Stimulated activated CD8-positive, alpha-beta memory T cell treated with anti-CD3 and anti-CD28 coated beads, Interleukin-4, amount 100 ng/mL, for 48 hours (primary cell): ENCODE data around the gene HOXB4.

Experiments
- DNase-seq: peaks from one replicate; pipeline ENCODE4 v3.0.0-alpha.2; 2020

HOXB4 gene

DNA sequence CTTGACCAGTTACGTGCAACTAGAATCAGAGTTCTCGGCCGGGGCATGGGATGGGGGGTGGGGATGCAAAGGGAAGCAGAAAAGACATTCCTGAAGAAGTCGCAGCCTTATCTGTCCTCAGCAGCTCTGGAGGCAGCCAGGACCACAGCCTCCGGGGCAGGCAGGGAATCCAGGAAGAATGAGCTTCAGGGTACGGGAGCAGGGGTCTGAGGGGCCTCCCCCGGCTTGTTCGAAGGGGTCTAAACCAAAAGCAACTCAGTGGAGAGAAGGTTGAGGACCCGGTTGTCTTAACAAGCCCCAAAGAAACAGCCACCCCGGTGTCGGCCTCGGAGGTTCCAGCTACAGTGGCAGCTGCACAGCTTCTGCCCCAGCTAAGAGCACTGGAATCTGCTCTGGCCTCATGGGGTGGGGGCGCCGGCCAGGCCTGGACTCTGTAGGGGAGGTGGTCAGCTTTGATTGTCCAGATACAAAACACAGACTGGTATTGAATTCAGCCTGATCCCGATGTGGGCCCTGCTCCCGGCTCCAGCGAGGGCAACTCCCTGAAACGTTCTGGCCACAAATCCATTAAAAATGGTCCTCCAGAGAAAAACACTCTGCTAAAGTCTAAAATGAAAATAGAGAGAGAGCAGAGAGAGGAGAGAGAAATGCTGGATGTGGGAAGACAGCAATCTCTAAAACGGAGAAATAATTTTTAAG lies 7.7 kb downstream of the HOXB4 start:
- DNase-seq = no peak

DNA sequence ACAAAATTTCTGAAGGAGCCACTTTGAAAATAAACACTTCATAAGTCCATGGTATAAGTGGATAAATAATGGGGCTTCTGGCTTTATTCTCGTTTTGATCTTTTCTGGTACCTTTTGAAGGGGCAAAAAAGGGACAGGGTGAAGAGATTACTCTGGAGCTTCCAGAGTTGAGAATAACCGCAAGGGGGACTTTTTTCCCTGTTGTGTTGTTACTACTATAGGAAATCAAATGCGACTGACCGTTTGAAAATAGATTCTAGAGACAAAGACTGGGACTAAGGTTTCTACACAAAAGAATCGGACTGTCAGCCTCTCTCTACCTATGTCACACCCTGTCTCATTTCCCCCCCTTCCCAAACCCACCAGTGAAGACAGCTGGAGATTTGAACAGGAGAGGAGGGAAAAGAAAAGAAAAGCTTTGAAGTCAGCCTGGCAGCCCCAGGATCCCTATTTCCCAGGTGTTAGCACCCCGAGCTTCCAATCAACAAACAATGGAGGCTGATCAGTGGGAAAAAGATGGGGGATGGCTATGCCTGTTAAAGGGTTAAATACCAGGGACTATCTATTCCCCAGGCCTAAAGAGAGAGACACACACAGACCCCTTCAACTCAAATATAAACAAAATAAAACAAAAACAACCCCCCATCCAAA lies 8.4 kb downstream of the HOXB4 start:
- DNase-seq = no peak

DNA sequence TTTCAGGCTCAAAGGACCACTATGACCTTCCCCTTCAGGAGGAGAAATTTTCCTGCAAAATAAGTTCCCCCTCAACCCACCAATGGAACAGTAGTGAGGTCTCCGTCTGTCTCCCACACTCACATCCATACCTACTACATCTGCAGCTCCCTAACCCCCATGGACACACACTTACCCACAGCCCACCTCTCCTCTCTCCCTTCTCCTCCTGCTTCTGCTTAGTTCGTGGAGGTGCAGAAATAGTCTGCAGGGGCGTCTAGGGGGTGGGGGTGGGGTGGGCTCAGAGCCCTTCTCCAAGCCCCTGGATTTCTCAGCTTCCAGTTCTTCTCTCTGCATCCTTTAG lies 8.9 kb downstream of the HOXB4 start:
- DNase-seq = no peak

DNA sequence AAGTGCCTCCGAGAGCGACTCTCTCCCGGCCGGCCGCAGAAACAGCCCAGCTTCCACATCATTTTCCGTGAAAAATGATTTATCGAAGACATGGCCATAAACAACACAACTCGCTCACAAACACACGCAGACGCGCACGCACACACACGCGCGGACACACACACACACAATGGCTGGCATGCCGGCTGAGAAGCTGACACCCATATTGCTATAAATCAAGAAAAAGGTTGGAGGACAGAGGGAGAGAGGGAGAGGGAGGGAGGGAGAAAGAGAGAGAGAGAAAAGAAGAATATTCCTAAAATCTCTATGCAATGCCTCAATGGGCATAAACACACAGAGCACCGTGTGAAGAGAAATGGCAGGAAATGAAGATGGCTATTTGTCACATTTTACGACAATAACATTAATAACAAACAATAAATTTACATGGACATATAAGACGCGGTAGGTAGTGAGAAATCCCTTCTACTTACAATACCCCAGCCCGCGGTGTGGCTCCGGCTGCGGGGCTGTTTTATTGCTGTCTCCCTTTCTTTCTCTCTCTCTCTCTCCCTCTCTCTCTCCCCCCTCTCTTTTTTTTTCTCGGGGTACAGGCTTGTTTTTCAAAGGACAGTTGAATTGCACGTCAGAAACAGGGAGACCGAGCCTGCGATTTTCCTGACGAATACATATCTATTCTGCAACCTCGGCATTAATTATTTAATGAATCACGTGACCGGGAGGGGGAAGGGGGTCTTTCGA lies 9.5 kb downstream of the HOXB4 start:
- no peak for DNase-seq

DNA sequence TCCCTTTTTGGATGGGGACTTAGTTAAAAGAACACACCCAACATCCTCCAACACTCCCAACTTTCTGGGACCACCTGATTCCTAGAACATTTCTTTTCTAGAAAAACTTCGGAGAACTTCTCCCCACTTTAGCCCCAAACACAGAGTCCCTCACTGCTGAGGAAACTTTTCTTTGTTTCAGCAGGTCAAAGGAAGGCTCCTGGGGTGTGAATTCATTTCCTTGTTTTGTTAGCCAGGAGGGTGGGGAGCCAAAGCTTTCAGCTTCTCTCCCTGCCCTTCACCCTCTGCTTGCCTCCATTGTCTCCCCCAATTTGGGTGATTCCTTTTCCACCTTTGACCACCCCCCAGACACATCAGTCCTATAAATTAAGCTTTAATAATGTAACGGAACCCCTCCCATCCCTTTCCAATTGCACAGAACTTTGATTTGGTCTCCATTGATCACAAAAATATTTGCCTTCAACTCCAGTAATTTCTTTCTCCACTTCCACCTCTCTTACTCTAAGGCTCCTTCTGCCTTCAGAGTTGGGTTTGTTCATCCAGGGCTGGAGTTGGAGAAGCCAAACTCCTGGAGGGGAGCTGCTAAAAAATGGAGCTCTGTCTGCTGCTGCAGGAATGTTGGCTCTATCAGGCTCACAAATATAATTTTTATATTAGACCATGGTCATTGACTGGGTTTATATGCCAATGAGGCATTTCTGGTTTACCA lies 10.3 kb downstream of the HOXB4 start:
- DNase-seq = no peak

DNA sequence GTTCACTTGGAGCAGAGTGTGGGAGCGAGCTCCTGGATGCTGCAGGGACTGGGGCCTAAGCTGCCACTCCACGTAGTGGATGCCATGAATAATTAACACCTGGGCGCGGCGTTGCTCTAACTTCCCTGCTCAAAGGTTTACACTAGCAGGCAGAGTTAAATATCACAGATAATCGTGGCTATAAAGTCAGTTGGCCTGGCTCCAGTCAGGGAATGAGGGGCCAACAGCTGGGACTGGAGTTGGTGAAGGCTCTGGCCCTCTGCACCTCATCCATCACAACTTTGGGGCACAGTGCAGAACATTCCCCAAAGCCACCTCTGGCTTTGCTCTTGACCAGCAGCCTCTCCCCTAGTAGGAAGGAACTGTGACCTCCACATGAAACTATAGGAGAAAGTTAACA lies 10.9 kb downstream of the HOXB4 start:
- DNase-seq = no peak

DNA sequence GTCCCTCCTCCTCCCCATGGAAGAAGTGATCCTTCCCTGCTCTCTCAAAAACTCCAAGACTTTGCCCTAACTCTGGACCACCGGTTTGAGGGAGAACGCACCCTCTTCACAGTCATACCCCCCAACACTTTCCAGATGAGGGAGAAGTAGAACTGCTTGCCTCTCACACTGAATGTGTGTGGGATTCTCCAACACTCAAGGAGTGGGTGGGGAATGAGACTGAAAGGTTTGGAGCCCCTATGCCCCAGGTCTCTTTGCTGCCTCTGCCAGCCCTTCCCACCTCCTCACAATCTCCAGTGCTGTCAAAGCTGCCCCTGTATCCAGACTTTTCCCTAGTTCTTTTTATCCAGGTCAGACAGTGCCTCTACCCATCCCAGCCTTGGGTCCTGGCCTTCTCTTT lies 11.4 kb downstream of the HOXB4 start:
- DNase-seq = no peak

DNA sequence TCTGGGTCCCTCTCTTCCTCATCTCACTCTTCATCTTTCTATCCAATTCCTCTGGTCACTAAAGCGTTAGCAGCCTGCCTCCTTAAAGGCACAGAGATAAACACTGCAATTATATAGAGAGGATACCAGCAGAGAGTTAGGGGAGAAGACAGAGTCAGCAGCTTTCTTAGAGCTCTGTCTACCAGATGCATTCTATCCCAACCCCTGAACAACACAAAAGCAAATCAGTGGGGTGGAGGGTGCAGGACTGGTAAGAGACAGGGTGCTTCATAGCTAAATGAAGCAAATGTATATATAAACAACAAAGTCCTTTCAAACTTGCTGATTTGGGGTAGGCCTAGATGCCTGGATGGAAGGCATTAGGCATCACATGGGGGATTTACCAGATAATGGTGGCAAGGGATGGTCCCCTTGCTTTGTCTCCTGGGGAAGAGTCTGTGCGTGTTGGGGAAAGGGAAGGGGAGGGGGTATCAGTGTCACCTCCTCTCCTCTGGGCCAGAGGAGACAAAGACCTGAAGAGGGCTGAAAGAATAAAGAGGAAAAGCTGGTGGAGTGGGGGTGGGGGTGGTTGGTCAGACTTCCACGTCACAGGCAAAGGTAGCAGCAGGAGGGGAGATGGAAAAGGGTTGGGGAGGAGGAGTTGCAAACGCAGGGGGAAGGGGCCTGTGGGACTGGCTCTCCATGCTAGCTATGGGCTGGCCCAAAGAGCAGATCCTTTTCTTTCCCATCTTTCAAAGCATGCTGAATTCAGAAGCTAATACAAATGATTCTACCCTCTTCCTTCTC lies 12.0 kb downstream of the HOXB4 start:
- DNase-seq = no peak

DNA sequence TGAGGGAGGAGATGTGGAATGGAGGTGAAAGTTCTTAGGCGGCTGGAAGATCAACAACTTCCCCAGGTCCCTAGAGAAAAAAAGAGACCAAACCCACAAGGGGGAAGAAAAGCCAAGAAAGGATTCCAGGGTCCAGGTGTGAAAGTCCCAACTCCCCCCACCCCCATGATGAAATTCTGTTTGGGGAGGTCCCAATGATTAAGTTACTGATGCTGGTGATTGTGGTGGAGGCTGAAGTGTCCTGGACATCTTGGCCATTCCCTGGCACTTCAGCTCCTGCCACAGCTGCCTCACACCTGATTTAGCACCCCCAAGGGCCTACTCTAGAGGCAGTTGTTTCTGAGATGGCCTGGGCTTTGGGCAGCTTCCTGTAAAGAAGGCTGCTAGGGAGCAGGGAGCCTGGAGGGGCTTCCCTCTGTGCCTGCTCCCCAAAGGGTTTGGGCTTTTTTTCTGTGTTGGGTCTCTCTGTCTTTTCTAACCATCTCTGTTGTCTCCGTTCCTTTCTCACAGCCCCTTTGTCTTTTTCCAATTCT lies 13.1 kb downstream of the HOXB4 start:
- no peak for DNase-seq

DNA sequence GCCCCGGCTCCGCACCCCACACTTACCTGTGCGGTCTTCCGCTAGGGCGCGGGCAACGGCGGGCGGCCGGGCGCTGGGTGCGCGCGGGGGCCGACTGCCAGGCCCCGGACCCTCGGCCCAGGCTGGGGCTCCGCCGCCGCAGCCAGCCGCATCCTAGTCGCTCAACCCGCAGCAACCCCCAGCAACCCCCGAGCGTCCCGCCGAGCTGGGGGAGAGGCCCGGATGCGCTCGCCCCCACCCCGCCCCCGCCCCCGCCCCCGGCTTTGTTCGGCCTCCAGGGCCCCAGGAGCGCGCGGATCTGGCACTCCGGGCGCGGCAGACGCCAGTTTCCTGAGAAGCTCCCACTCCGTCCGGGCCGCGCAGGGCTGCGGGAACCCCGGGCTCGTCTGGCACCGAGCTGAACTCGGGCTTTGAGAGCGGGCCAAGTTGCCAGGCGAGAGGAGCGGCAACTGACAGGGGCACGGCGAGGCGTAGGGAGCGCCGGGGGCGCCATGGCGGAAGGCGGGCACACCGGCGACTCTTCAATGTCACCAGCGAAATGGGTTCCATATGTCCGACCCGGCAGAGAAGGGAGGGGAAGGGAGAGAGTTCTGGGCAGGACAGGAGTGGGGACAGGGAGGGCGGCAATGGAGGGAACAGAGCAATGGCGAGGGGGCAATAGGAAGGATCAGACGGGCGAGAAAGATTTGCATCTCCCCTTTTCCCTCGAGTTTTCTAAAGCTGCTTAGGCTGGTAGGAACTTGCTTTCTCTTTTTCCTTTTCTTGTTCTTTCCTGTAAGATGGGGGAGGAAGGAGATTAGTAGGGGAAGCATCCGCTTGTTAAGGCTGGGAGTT lies 13.7 kb downstream of the HOXB4 start:
- DNase-seq = no peak

DNA sequence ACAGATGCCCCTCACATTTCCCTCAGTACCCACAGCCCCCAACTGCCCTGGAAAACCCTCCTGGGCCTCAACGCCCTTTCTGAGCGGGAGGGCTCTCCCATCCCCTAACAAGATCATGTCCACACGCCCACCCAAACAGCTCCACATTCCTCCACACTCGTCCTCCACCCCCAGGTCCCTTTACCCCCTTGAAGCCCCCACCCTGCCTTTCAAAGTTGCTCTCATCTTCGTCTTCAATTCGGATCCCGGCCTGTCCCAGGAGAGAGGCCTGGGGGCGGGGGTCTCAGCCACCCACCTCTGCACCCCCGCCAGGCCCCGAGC lies 14.3 kb downstream of the HOXB4 start:
- no peak for DNase-seq

DNA sequence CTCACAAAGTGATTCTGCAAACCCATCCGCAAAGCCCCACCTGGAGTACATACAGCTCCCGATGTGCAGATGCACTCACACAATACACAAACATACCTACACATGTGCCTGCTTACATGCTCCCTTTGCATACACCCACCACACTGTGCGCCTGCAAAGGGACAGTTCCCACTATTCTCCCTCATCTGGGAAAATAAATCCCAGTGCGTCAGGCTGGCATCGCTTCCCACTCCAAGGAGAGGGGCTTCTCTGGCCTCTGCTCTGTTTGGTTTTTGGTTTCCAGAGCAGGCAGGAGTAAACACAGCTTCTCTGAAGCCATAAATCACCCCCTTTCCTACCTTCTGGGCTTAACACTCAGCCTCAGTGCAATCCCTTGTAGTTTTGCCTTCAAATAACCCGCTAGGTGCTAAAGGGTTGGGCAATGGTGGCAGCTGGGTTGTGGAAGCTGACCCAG lies 14.7 kb downstream of the HOXB4 start:
- DNase-seq = no peak

DNA sequence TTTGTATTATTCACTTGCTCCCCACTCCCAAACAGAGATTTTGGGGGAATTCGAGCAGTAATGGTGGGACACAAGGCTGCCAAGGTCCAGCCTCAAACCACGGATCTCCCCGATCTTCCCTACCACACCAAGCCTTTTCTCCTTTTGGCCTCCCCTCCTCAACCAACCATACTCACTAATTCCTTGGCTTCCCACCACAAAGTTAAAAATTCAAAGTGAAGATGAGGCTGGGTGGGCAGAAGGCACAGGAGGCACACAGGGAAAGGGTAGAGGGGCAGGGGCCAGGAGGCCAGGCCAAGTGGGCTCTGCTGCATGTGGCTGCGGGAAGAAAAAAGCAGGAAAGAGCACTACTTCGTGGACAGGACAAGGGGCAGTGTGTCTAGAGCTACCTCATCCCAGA lies 15.2 kb downstream of the HOXB4 start:
- no peak for DNase-seq

DNA sequence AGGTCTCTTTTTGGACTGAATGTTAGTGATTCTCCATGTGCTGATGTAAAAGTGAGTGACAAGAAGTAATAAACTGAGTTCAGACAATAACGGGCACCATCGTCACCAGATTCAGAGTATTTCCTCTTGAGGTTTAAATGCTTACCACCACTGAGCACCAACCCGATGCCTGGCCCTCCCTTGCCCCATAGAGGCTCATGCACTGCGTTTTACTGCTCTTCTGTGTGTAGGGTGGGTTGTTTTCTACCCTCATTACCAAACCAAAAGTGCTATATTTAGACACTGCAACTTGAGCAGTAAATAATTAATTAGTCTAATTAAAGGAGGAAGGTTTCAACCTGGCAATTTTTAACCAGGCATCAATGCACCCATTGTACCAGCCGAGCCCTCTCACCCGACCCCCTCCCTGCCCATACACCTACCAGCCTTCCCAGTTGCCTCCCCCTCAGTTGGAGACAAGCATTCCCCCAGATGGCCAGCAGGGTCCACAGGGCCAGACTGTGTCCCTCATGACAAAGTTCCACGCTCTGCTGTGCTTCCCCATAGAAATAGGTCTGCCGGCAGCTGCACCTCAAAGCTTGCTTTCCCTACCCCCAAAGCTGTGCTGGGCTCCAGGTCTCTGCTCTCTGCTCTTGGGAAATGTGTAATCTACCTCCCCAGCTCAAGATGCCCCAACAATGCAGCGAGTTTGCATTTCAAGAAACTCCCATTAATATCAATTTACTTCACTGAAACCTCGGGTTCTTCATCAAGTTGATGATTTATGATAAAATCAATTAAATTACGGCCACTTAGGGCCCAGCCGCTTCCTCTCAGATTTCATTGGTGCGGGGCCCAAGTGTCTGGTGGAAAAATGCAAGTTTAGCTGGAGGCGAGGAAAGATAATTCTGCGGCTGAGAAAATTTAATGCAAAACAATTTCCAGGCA lies 16.0 kb downstream of the HOXB4 start:
- no peak for DNase-seq

DNA sequence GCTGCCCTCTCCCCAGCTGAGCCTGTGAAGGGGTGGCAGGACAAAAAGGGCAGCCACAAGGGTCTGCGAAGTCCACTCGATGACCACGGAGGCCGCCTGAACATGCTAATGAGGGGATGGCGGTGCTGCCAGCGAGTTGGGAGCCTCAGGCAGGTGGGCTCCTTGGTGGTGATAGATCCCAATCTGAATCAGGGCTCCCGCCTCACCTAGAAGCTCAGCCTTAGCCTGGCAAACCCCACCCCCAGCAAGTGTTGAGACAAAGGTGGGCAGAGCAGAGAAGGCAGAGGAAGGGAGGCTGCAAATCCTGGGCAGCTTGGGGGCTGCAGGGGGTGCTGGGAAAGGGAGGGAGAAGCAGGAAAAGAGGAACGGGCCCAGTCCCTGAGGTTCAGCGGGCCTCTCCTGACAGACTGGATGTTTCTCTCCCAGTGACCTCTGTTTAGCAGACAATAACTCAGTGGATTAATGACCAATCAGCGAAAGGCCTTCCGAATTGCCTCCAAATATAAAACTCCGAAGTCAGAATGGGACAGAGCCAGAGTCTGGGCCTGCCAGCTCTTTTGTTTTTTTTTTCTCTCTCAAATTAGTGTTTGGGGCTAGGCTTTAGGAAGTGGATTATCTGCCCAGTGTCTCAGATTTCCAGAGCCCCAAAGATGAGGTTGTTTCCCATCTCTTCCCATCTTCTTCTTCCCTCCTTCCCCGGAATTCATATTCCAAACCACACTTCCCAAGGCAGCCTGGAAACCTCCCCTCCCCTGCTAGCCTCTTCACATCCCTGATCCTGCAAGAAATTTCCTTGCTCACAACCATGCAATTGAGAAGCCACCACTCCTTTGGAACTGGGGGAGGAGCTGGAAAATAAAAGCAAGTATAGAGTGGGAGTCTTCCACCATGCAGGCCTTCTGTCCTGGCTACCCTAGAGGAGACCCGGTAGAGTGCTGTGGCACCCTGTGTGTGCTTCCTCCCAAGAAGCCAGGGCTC lies 18.0 kb downstream of the HOXB4 start:
- DNase-seq = no peak

DNA sequence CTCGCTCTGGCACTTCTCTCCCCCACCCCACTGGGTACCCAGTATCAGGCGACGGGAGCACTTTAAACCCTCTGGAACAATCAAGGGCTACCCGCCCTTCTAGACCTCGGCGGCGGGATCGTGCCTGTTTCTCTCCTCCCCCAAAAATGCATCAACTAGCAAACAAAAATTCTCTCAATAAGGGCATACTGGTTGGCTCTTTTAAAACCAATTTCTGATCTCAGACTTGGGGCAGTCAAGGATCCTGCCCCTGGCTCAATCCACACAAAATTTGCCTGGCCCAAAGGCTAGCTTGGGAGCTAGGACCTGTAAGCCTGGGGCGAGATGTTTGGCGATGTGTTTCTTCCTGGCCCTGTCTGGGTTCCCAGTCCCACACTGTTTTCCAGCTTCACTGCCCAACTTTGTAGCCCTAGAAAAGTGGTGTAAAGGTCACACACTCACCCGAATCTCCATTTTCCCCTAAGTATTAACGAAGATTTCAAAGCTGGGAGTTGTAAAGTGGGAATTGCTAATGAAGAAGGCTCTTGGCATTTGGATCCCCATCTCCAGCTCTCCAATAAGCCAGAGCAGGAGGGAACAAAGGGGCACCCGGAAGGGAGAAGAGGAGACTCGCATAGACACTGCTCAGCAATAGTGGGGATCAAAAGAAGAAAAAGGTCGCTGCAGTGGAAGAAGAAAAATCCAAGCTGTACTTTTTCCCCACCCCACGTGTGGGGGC lies 18.9 kb downstream of the HOXB4 start:
- DNase-seq = no peak

DNA sequence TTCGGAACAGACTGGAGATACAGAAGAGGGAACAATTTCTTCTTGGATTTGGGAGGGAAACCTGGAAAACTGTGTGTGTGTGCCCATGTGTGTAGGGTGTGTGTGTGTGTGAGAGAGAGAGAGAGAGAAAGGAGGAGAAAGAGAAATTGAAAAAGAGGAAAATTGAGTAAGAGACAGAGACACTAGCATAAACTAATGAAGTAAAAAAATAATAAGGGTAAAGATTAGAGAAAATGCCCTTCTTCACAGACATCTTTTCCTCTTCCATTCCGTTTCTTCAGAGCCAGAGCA lies 19.4 kb downstream of the HOXB4 start:
- no peak for DNase-seq

DNA sequence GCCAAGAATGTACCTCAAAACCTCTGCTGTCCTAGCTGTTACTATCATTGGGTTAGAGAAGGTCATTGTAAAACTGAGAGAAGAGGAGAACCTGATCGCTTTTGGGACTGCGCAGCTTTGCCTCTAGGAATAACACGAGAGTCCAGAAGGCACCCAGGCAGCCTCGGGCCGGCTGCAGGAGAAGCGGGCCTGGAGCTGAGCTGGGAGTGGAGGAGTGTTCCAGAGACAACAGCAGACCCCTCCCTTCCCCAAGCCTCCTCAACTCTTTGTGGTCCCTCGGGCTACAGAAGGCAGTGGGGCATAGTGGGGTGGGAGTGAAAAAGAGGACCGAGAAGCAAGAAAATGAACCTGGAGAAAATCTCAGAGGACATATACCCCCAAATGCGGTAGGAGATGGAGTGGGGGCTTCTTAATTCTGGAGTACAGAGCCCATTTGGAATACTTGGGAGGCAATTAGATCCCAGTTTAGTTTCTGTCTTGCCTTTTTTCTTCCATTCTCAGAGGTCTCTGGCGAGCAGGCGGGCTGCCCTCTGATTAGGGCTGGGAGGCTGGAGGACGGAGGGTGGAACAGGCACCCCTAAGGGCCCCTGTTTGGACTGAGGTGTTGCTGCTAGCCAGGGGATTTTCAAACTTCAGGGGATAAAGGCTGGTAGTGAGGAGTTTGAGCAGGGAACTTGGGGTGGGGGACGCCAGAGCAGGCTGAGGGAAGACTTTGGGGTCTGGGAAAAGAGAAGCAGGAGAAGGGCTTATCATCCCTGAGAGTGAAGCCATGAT lies 19.9 kb downstream of the HOXB4 start:
- DNase-seq = no peak
